ENCODE results near the gene ZNF625.

DNA sequence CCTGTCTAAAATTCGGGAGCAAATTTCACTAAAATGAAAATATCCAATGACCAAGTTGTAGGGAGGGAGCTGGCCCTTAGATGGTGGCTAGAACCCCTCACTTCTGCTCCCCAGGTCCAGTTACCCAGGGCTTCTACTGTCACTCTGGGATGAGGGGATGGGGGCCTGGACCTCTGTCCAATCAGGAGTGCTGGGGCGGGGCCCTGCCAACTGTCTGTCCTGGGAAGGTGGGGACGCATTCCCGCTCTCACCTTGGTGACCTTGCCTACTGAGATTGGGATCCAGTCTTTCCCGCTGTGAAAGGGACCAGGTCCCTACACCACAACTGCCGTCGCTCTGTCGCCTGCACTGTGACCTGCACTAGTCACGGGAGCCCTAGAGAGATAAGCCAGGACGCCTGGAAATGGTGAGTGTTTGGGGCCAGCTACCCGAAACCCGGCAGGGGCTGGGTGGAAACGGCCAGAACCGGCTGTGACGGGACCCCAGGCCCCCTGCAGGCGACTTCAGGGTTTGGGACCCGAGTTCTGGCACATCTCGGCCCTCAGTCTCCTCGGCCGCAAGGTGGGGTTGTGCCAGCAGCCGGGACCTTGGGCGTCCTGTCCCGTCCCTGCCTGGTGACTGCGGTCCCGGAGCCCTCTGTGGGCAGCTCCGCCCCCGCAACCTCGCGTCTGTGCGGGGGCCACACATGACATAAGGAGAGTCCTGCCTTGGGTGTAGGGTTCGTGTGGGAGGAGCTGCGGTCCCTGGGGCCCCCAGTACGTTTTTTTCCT lies 39.1 kb downstream of the ZNF625 start:
- TF ChIP-seq EZH2 (IDR thresholded peaks at IDR 0.05; ENCODE audit: insufficient read depth, low read length): no peak
- TF ChIP-seq, protein P1, sequence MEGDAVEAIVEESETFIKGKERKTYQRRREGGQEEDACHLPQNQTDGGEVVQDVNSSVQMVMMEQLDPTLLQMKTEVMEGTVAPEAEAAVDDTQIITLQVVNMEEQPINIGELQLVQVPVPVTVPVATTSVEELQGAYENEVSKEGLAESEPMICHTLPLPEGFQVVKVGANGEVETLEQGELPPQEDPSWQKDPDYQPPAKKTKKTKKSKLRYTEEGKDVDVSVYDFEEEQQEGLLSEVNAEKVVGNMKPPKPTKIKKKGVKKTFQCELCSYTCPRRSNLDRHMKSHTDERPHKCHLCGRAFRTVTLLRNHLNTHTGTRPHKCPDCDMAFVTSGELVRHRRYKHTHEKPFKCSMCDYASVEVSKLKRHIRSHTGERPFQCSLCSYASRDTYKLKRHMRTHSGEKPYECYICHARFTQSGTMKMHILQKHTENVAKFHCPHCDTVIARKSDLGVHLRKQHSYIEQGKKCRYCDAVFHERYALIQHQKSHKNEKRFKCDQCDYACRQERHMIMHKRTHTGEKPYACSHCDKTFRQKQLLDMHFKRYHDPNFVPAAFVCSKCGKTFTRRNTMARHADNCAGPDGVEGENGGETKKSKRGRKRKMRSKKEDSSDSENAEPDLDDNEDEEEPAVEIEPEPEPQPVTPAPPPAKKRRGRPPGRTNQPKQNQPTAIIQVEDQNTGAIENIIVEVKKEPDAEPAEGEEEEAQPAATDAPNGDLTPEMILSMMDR (IDR thresholded peaks at IDR 0.05; ENCODE audit: insufficient read depth, low read depth, low read length): no peak
